GM12801 (cell line): ENCODE results near the gene TAF13.

ENCODE experiments used
- CTCF ChIP-seq: IDR thresholded peaks from one replicate; pipeline ENCODE4 v1.5.1; 2011; ENCODE audit warnings: control low read depth; ENCODE audit not compliant: insufficient read length; ENCODE audit errors: extremely low read depth

Gene TAF13

GRCh38 chr1:109079240-109079622 is 3.4 kb upstream of the TAF13 start:
- TF ChIP-seq CTCF = no peak

- no peak for TF ChIP-seq CTCF
Observed at GRCh38 chr1:109078317-109078716, 2.5 kb upstream of the TAF13 start.

GRCh38 chr1:109069294-109069693 is 6.5 kb downstream of the TAF13 start:
- TF ChIP-seq CTCF = no peak

- TF ChIP-seq CTCF = no peak
Observed at GRCh38 chr1:109067883-109068282, 7.9 kb downstream of the TAF13 start.

GRCh38 chr1:109065137-109065536 is 10.7 kb downstream of the TAF13 start:
- TF ChIP-seq CTCF = no peak

GRCh38 chr1:109061183-109061582 is 14.6 kb downstream of the TAF13 start:
- TF ChIP-seq CTCF = no peak

GRCh38 chr1:109060707-109061106 is 15.1 kb downstream of the TAF13 start:
- no peak for TF ChIP-seq CTCF

GRCh38 chr1:109059026-109059425 is 16.8 kb downstream of the TAF13 start:
- no peak for TF ChIP-seq CTCF
